OCI-LY3 (cell line): ENCODE results near the gene MAGI1.

ENCODE experiments used
- H2AFZ ChIP-seq: fragments of 200-600, 300-600 bp; shearing (Covaris generic); 2 replicates; pipeline ENCODE4 v1.6.0; 2014; ENCODE audit warnings: antibody characterized with exemption, low read depth, low read length
- H3K27ac ChIP-seq: fragments of 200-600, 300-600 bp; sonication (generic); 2 replicates; pipeline ENCODE4 v1.5.1; 2014; ENCODE audit warnings: mild to moderate bottlenecking, low read length, moderate library complexity, mixed read lengths
- H3K27me3 ChIP-seq: fragments of 200-600, 300-600 bp; sonication (generic); 2 replicates; pipeline ENCODE4 v1.6.1; 2014; ENCODE audit warnings: low read depth, low read length, mixed read lengths
- H3K36me3 ChIP-seq: fragments of 200-600, 300-600 bp; sonication (generic); replicated peaks from 2 replicates; pipeline ENCODE3; 2014; ENCODE audit warnings: low read depth, low read length, mixed read lengths
- H3K4me1 ChIP-seq: fragments of 300-600, 200-600 bp; sonication (generic); 2 replicates; pipeline ENCODE4 v1.6.1; 2014; ENCODE audit warnings: low read length, mixed read lengths
- H3K4me2 ChIP-seq: fragments of 200-600, 300-600 bp; sonication (generic); 2 replicates; pipeline ENCODE4 v1.6.1; 2014; ENCODE audit warnings: low read length, mixed read lengths
- H3K4me3 ChIP-seq: fragments of 300-600, 200-600 bp; sonication (generic); 2 replicates; pipeline ENCODE4 v1.5.1; 2014; ENCODE audit warnings: antibody characterized with exemption, mild to moderate bottlenecking, low read length, moderate library complexity
- H3K79me2 ChIP-seq: fragments of 300-600, 200-600 bp; shearing (Covaris generic); 2 replicates; pipeline ENCODE4 v1.6.1; 2014; ENCODE audit warnings: mild to moderate bottlenecking, low read length, mixed read lengths
- H3K9ac ChIP-seq: fragments of 300-600, 200-600 bp; shearing (Covaris generic); 2 replicates; pipeline ENCODE4 v1.6.0; 2014; ENCODE audit warnings: mild to moderate bottlenecking, low read length, moderate library complexity
- H3K9me3 ChIP-seq: fragments of 200-600, 300-600 bp; shearing (Covaris generic); 2 replicates; pipeline ENCODE4 v1.6.1; 2014; ENCODE audit warnings: low read length, mixed read lengths; ENCODE audit not compliant: insufficient read depth
- H4K20me1 ChIP-seq: fragments of 200-600, 300-600 bp; sonication (generic); 2 replicates; pipeline ENCODE4 v1.6.1; 2016; ENCODE audit warnings: low read length, mixed read lengths; ENCODE audit not compliant: insufficient read depth
- CTCF ChIP-seq: fragments of 200-600, 300-600 bp; sonication (generic); IDR thresholded peaks from 2 replicates; pipeline ENCODE4 v1.5.1; 2014; ENCODE audit warnings: antibody characterized with exemption, low read length, low read depth
- EZH2phosphoT487 ChIP-seq: fragments of 200-600 bp; shearing (Covaris generic); IDR thresholded peaks from 2 replicates; pipeline ENCODE4 v1.6.1; 2018; ENCODE audit warnings: antibody characterized with exemption, mixed run types, low read depth

The MAGI1 gene

GRCh38 chr3:65497846-65498245, 540.9 kb downstream of the MAGI1 start:
- no peaks in the 10 kb centered on the region for H3K36me3 ChIP-seq
- no peaks in the 10 kb centered on the region for H3K4me1 ChIP-seq
- no peaks in the 10 kb centered on the region for H3K9me3 ChIP-seq
- H3K27me3 ChIP-seq, result peaks cover 14% of the 10 kb centered on the region; the same call in 1 of the 2 replicates
- H2AFZ ChIP-seq, result no peak overlapping the region
- H3K9ac ChIP-seq, result no peak overlapping the region
- no peak overlapping the region for H3K4me2 ChIP-seq
- no peak overlapping the region for H3K4me3 ChIP-seq
- no peak overlapping the region for H3K27ac ChIP-seq
- no peaks in the 10 kb centered on the region for H4K20me1 ChIP-seq
- TF ChIP-seq EZH2phosphoT487 (no peak), CTCF (no peak)
- no peaks in the 10 kb centered on the region for H3K79me2 ChIP-seq

GRCh38 chr3:65497236-65497635, 541.5 kb downstream of the MAGI1 start:
- Histone ChIP-seq H4K20me1 (no peaks in the 10 kb centered on the region), H3K27ac (no peak overlapping the region), H3K36me3 (no peaks in the 10 kb centered on the region), H2AFZ (no peak overlapping the region), H3K9me3 (no peaks in the 10 kb centered on the region), H3K4me3 (no peak overlapping the region), H3K27me3 (peaks cover 14% of the 10 kb centered on the region; the same call in 1 of the 2 replicates), H3K79me2 (no peaks in the 10 kb centered on the region), H3K9ac (no peak overlapping the region), H3K4me1 (no peaks in the 10 kb centered on the region), H3K4me2 (no peak overlapping the region)
- TF ChIP-seq EZH2phosphoT487, result no peak
- no peak for TF ChIP-seq CTCF

GRCh38 chr3:65493938-65494337, 544.8 kb downstream of the MAGI1 start:
- Histone ChIP-seq H3K79me2 (no peaks in the 10 kb centered on the region), H3K27me3 (peaks cover 13% of the 10 kb centered on the region; the same call in 1 of the 2 replicates), H3K36me3 (no peaks in the 10 kb centered on the region), H3K4me1 (no peaks in the 10 kb centered on the region), H3K9ac (no peak overlapping the region), H3K4me3 (no peak overlapping the region), H3K4me2 (no peak overlapping the region), H3K27ac (no peak overlapping the region), H4K20me1 (no peaks in the 10 kb centered on the region), H3K9me3 (no peaks in the 10 kb centered on the region), H2AFZ (no peak overlapping the region)
- TF ChIP-seq CTCF (no peak), EZH2phosphoT487 (no peak)

GRCh38 chr3:65493371-65493882, 545.3 kb downstream of the MAGI1 start:
- H3K9me3 ChIP-seq, result no peaks in the 10 kb centered on the region
- H3K9ac ChIP-seq, result no peak overlapping the region
- no peak overlapping the region for H3K27ac ChIP-seq
- H3K79me2 ChIP-seq, result no peaks in the 10 kb centered on the region
- TF ChIP-seq EZH2phosphoT487 (no peak), CTCF (no peak)
- no peaks in the 10 kb centered on the region for H3K4me1 ChIP-seq
- no peaks in the 10 kb centered on the region for H4K20me1 ChIP-seq
- no peak overlapping the region for H3K4me2 ChIP-seq
- peaks cover 13% of the 10 kb centered on the region; the same call in 1 of the 2 replicates for H3K27me3 ChIP-seq
- H3K36me3 ChIP-seq, result no peaks in the 10 kb centered on the region
- no peak overlapping the region for H2AFZ ChIP-seq
- H3K4me3 ChIP-seq, result no peak overlapping the region
